HG03064 (cell line): ENCODE results near the gene MED12.

Source experiments
- ATAC-seq: cut with Tn5 transposase; IDR thresholded peaks from one replicate; pipeline ENCODE4 v1.9.1; 2021; ENCODE audit warnings: low read depth; ENCODE audit not compliant: unreplicated experiment

Gene MED12

GRCh38 chrX:71184092-71184491 is 65.7 kb downstream of the MED12 start:
- ATAC-seq = no peak

GRCh38 chrX:71184803-71185495 is 66.6 kb downstream of the MED12 start:
- no peak for ATAC-seq

GRCh38 chrX:71191248-71191647 is 72.9 kb downstream of the MED12 start:
- ATAC-seq = no peak
